Activated B cell treated with CpG ODN at 0.5 μM for 24 hours (primary cell): Measurements from ENCODE around the gene CTNNA1. TPM values are rescaled to one million over a fixed set of nuclear protein-coding genes. Genes with fewer than 3 reads are reported as not detected.

Source experiments
- ATAC-seq: fragments of 200-7000 bp; cut with Tn5 transposase; one replicate; pipeline ENCODE4 v1.10.0; 2021; ENCODE audit warnings: low read depth, mild to moderate bottlenecking, moderate library complexity
- CTCF ChIA-PET: fragments of 350-600 bp; sonication (Branson Sonifier 250); formaldehyde crosslinking; loops from one replicate; lab custom pipeline; 2021; ENCODE audit warnings: antibody characterized with exemption; lab: Charles Lee
- POLR2A ChIA-PET: fragments of 350-600 bp; sonication (Branson Sonifier 250); formaldehyde crosslinking; loops from one replicate; lab custom pipeline; 2021; ENCODE audit warnings: antibody characterized with exemption; lab: Charles Lee
- DNase-seq: peaks from one replicate; pipeline ENCODE4 v3.0.0; 2022
- H3K27ac Mint-ChIP-seq: one replicate; pipeline ENCODE4 v1.8.0; 2020; ENCODE audit warnings: mixed read lengths
- H3K27me3 Mint-ChIP-seq: one replicate; pipeline ENCODE4 v1.8.0; 2021; ENCODE audit warnings: mixed read lengths
- H3K36me3 Mint-ChIP-seq: one replicate; pipeline ENCODE4 v1.8.0; 2021; ENCODE audit warnings: low read depth, mixed read lengths
- H3K4me1 Mint-ChIP-seq: one replicate; pipeline ENCODE4 v1.8.0; 2021; ENCODE audit warnings: mixed read lengths
- H3K4me3 Mint-ChIP-seq: one replicate; pipeline ENCODE4 v1.8.0; 2020; ENCODE audit warnings: mild to moderate bottlenecking, mixed read lengths
- H3K9me3 Mint-ChIP-seq: one replicate; pipeline ENCODE4 v1.8.0; 2020; ENCODE audit warnings: mixed read lengths
- CTCF ChIP-seq: fragments of 200-600 bp; IDR thresholded peaks from one replicate; pipeline ENCODE4 v1.8.0; 2022; ENCODE audit warnings: antibody characterized with exemption, mild to moderate bottlenecking
- intact Hi-C: fragments of 100-400 bp; cut with micrococcal nuclease; formaldehyde crosslinking; loops from one replicate; pipeline ENCODE4 v1.15.1; 2024
- total RNA-seq: library from RNA; stranded (reverse); gene quantifications from 2 replicates; pipeline ENCODE4 v1.2.3, GENCODE V29; 2022

Gene CTNNA1
- total RNA-seq, 1 donor from 2014 or later, result 76.0 TPM

GRCh38 chr5:138963763-138964371 is 210.6 kb downstream of the CTNNA1 start:
- no peak for ATAC-seq
- no peaks in the 10 kb centered on the region for H3K4me1 Mint-ChIP-seq
- POLR2A ChIA-PET, result no interaction called here
- H3K27ac Mint-ChIP-seq, result no peak overlapping the region
- no peak for DNase-seq
- no peak overlapping the region for H3K4me3 Mint-ChIP-seq
- no peaks in the 10 kb centered on the region for H3K9me3 Mint-ChIP-seq
- no peaks in the 10 kb centered on the region for H3K27me3 Mint-ChIP-seq
- TF ChIP-seq CTCF, result no peak
- H3K36me3 Mint-ChIP-seq, result no peaks in the 10 kb centered on the region
- CTCF ChIA-PET, result no interaction called here
- intact Hi-C loops, result no loop called here

- Mint-ChIP-seq H3K9me3 (no peaks in the 10 kb centered on the region), H3K27me3 (no peaks in the 10 kb centered on the region), H3K36me3 (no peaks in the 10 kb centered on the region), H3K4me1 (no peaks in the 10 kb centered on the region), H3K4me3 (no peak overlapping the region), H3K27ac (no peak overlapping the region)
- ChIA-PET POLR2A (no interaction called here), CTCF (no interaction called here)
- DNase-seq (no peak), ATAC-seq (no peak)
- intact Hi-C loops, result no loop called here
- TF ChIP-seq CTCF, result no peak
Measured at GRCh38 chr5:138964647-138965201, 211.5 kb downstream of the CTNNA1 start.

- DNase-seq (no peak), ATAC-seq (no peak)
- Mint-ChIP-seq H3K27ac (no peak overlapping the region), H3K4me3 (no peak overlapping the region), H3K36me3 (no peaks in the 10 kb centered on the region), H3K4me1 (no peaks in the 10 kb centered on the region), H3K9me3 (no peaks in the 10 kb centered on the region), H3K27me3 (no peaks in the 10 kb centered on the region)
- no peak for TF ChIP-seq CTCF
- intact Hi-C loops, result no loop called here
- ChIA-PET POLR2A (no interaction called here), CTCF (no interaction called here)
Measured at GRCh38 chr5:138965626-138966025, 212.4 kb downstream of the CTNNA1 start.

GRCh38 chr5:138966236-138966985 is 213.2 kb downstream of the CTNNA1 start:
- no peaks in the 10 kb centered on the region for H3K36me3 Mint-ChIP-seq
- H3K9me3 Mint-ChIP-seq, result no peaks in the 10 kb centered on the region
- H3K4me3 Mint-ChIP-seq, result no peak overlapping the region
- ChIA-PET CTCF (no interaction called here), POLR2A (no interaction called here)
- intact Hi-C loops, result no loop called here
- DNase-seq (no peak), ATAC-seq (no peak)
- no peaks in the 10 kb centered on the region for H3K27me3 Mint-ChIP-seq
- H3K27ac Mint-ChIP-seq, result no peak overlapping the region
- H3K4me1 Mint-ChIP-seq, result no peaks in the 10 kb centered on the region
- no peak for TF ChIP-seq CTCF

- ATAC-seq, result no peak
- no peaks in the 10 kb centered on the region for H3K27me3 Mint-ChIP-seq
- H3K4me3 Mint-ChIP-seq, result no peak overlapping the region
- DNase-seq, result no peak
- TF ChIP-seq CTCF, result no peak
- intact Hi-C loops, result no loop called here
- CTCF ChIA-PET, result no interaction called here
- no peaks in the 10 kb centered on the region for H3K36me3 Mint-ChIP-seq
- no peaks in the 10 kb centered on the region for H3K4me1 Mint-ChIP-seq
- no peaks in the 10 kb centered on the region for H3K9me3 Mint-ChIP-seq
- POLR2A ChIA-PET, result no interaction called here
- H3K27ac Mint-ChIP-seq, result no peak overlapping the region
Measured at GRCh38 chr5:138967791-138968448, 214.7 kb downstream of the CTNNA1 start.
